GM19099 (cell line): Measurements from ENCODE around the gene NCAM1.

ENCODE experiments used
- POLR2A ChIP-seq: IDR thresholded peaks from 3 replicates; pipeline ENCODE4 v1.6.1; 2011; ENCODE audit warnings: low read depth; ENCODE audit not compliant: insufficient read length; ENCODE audit errors: extremely low read depth

Gene NCAM1

GRCh38 chr11:113267493-113267892, 306.3 kb downstream of the NCAM1 start:
- no peak for TF ChIP-seq POLR2A

- no peak for TF ChIP-seq POLR2A
Observed at GRCh38 chr11:113269096-113269495, 307.9 kb downstream of the NCAM1 start.

- TF ChIP-seq POLR2A: no peak
Observed at GRCh38 chr11:113269636-113270035, 308.4 kb downstream of the NCAM1 start.

- TF ChIP-seq POLR2A: no peak
Observed at GRCh38 chr11:113270080-113270479, 308.9 kb downstream of the NCAM1 start.

GRCh38 chr11:113271551-113272245, 310.5 kb downstream of the NCAM1 start:
- no peak for TF ChIP-seq POLR2A

GRCh38 chr11:113272281-113272680, 311.1 kb downstream of the NCAM1 start:
- TF ChIP-seq POLR2A: no peak

- TF ChIP-seq POLR2A: no peak
Observed at GRCh38 chr11:113272927-113273615, 311.9 kb downstream of the NCAM1 start.

GRCh38 chr11:113273720-113274119, 312.5 kb downstream of the NCAM1 start:
- no peak for TF ChIP-seq POLR2A

- TF ChIP-seq POLR2A: no peak
Observed at GRCh38 chr11:113274713-113275582, 313.7 kb downstream of the NCAM1 start.

GRCh38 chr11:113275602-113276001, 314.4 kb downstream of the NCAM1 start:
- TF ChIP-seq POLR2A: no peak

GRCh38 chr11:113276466-113276865, 315.2 kb downstream of the NCAM1 start:
- TF ChIP-seq POLR2A: no peak

- no peak for TF ChIP-seq POLR2A
Observed at GRCh38 chr11:113277907-113278306, 316.7 kb downstream of the NCAM1 start.

GRCh38 chr11:113278481-113278880, 317.3 kb downstream of the NCAM1 start:
- TF ChIP-seq POLR2A: no peak

GRCh38 chr11:113278925-113279324, 317.7 kb downstream of the NCAM1 start:
- TF ChIP-seq POLR2A: no peak

GRCh38 chr11:113279591-113279990, 318.4 kb downstream of the NCAM1 start:
- TF ChIP-seq POLR2A: no peak
